NCI-H1436 treated with DMSO at 0.1 percent for 48 hours (cell line): ENCODE measurements around the gene FOXL3.
"Not testable (repeated sequence)": the region's sequence is repeated elsewhere in the genome, so short reads cannot be mapped to it uniquely, and the experiment has no call there.

Experiments
- DNase-seq: peaks from one replicate; lab custom pipeline; 2025; lab: John Stamatoyannopoulos, UW

FOXL3 gene

GRCh38 chr7:289209-289755, 688 bp upstream of the FOXL3 start:
- DNase-seq: no peak

- DNase-seq: no peak
Measured at GRCh38 chr7:290554-291372, 793 bp downstream of the FOXL3 start.

- no peak for DNase-seq
Measured at GRCh38 chr7:291373-292092, 1.6 kb downstream of the FOXL3 start.

GRCh38 chr7:292226-292625, 2.3 kb downstream of the FOXL3 start:
- no peak for DNase-seq

- no peak for DNase-seq
Measured at GRCh38 chr7:292826-293225, 2.9 kb downstream of the FOXL3 start.

- DNase-seq: no peak
Measured at GRCh38 chr7:293681-294439, 3.9 kb downstream of the FOXL3 start.

- no peak for DNase-seq
Measured at GRCh38 chr7:294440-295154, 4.6 kb downstream of the FOXL3 start.

- DNase-seq: no peak
Measured at GRCh38 chr7:295155-296154, 5.5 kb downstream of the FOXL3 start.

- no peak for DNase-seq
Measured at GRCh38 chr7:296373-296945, 6.5 kb downstream of the FOXL3 start.

- DNase-seq: not testable (repeated sequence)
Measured at GRCh38 chr7:297141-297540, 7.2 kb downstream of the FOXL3 start.

GRCh38 chr7:297611-298374, 7.8 kb downstream of the FOXL3 start:
- DNase-seq: no peak

GRCh38 chr7:298375-298702, 8.4 kb downstream of the FOXL3 start:
- no peak for DNase-seq

GRCh38 chr7:298743-299142, 8.8 kb downstream of the FOXL3 start:
- DNase-seq: no peak

GRCh38 chr7:299169-299568, 9.2 kb downstream of the FOXL3 start:
- no peak for DNase-seq

- no peak for DNase-seq
Measured at GRCh38 chr7:299628-300027, 9.7 kb downstream of the FOXL3 start.

- DNase-seq: no peak
Measured at GRCh38 chr7:300048-300447, 10.1 kb downstream of the FOXL3 start.

- no peak for DNase-seq
Measured at GRCh38 chr7:300546-301290, 10.7 kb downstream of the FOXL3 start.

- no peak for DNase-seq
Measured at GRCh38 chr7:301291-302053, 11.5 kb downstream of the FOXL3 start.
